22Rv1 (cell line): Measurements from ENCODE around the gene SBF2.

Experiments used
- H3K27ac ChIP-seq: fragments of 450-650 bp; 2 replicates; pipeline ENCODE4 v1.5.1; 2017
- CTCF ChIP-seq: fragments of 450-650 bp; IDR thresholded peaks from 2 replicates; pipeline ENCODE4 v1.5.1; 2017; ENCODE audit warnings: mild to moderate bottlenecking
- ZFX ChIP-seq: fragments of 450-650 bp; IDR thresholded peaks from 2 replicates; pipeline ENCODE4 v1.6.1; 2017; ENCODE audit warnings: antibody characterized with exemption, borderline replicate concordance

Gene SBF2

GRCh38 chr11:10211470-10211869 lies 82.5 kb downstream of the SBF2 start:
- no peak overlapping the region for H3K27ac ChIP-seq
- no peak for TF ChIP-seq CTCF
- no peak for TF ChIP-seq ZFX

GRCh38 chr11:10209326-10209725 lies 84.7 kb downstream of the SBF2 start:
- no peak for TF ChIP-seq CTCF
- TF ChIP-seq ZFX: no peak
- no peak overlapping the region for H3K27ac ChIP-seq

DNA sequence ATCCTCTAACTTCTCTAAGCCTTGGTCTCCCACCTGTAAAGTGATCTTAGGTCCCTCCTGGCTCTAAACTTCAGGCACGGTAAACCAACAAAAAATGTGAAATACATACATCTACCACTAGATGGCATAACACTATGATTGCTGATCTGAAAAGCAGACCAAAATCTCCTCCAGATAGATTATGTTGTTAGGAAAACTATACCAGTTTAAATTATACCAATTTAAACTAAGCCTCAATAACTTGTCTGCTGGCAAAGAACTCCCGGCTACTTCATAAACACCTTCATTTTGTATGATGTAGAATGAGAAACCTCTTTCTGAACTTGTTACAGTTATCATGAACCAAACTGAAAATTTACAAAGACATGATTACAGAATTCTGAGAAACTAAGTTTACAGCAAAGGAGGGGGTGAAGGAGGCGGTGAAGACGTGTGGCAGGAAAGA lies 85.9 kb downstream of the SBF2 start:
- TF ChIP-seq CTCF (peak; percentile 87), ZFX (no peak)
- no peak overlapping the region for H3K27ac ChIP-seq

DNA sequence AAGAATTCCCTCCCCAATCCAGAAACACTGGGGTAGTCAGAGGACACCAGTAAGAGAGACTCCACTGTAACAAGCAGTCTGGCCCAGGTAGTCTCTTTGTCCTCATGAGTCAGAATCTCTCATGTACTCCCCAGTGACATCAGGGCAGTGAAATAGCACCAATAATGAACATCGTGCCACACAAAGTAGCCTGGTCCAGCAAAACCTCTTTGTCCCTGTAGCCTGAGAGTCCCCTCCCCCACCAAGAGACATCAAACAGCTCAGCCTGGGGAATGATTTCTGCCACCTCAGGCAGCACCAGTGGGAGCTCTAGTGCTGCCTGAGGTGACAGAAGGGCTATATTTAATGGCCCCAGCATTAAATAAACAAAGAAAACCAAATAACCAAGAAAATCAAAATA lies 88.1 kb downstream of the SBF2 start:
- TF ChIP-seq CTCF: no peak
- TF ChIP-seq ZFX: no peak
- H3K27ac ChIP-seq: no peak overlapping the region

DNA sequence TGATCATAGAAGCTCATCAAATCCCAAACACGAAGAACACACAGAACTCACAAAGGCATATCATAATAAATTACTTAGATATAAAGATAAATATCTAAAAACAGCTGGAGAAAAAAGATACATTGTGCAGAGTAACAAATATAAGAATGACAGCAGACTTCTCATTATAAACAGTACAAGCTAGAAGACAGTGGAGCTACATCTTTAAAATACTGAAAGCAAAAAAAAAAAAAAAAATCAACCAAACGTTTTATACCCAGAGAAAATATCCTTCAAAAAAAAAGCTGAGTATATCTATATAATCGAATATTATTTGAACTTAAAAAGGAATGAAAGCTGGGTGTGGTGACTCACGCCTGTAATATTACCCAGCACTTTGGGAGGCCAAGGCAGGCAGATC lies 90.0 kb downstream of the SBF2 start:
- TF ChIP-seq CTCF (no peak), ZFX (no peak)

GRCh38 chr11:10201343-10201742 lies 92.7 kb downstream of the SBF2 start:
- TF ChIP-seq CTCF (no peak), ZFX (no peak)
- no peak overlapping the region for H3K27ac ChIP-seq

More for the DNA sequence above, 90.0 kb downstream of the SBF2 start:
- H3K27ac ChIP-seq: no peak overlapping the region

DNA sequence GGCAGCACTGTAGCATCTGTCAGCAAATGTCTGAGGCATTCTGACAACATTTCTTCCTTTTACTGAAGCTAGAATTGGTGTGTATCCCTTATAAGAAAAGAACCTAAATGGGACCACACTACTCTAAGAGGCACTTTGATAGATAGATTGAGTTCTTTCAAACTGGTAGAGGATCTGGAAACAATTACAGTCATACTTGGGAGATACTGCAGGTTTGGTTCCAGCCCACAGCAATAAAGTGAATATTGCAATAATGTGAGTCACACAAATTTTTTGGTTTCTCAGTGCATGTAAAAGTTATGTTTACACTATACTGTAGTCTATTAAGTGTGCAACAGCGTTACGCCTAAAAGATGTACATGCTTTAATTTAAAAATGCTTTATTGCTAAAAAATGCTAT lies 96.9 kb downstream of the SBF2 start:
- H3K27ac ChIP-seq: no peak overlapping the region
- TF ChIP-seq ZFX: no peak
- no peak for TF ChIP-seq CTCF

GRCh38 chr11:10192036-10192435 lies 102.0 kb downstream of the SBF2 start:
- TF ChIP-seq ZFX (no peak), CTCF (no peak)
- no peak overlapping the region for H3K27ac ChIP-seq
